Naive thymus-derived CD4-positive, alpha-beta T cell (primary cell): Measurements from ENCODE around the gene SLITRK1. TPM values are rescaled to one million over a fixed set of nuclear protein-coding genes. Genes with fewer than 3 reads are reported as not detected.

Source experiments
- ATAC-seq: fragments of 150-1000 bp; cut with Tn5 transposase; 2 replicates; pipeline ENCODE4 v1.10.0; 2021; ENCODE audit warnings: mild to moderate bottlenecking, moderate library complexity
- CTCF ChIA-PET: fragments of 350-600 bp; sonication (Branson Sonifier 250); formaldehyde crosslinking; loops from one replicate; lab custom pipeline; 2021; ENCODE audit warnings: antibody characterized with exemption; lab: Charles Lee
- POLR2A ChIA-PET: fragments of 350-600 bp; sonication (Branson Sonifier 250); formaldehyde crosslinking; loops from one replicate; lab custom pipeline; 2021; ENCODE audit warnings: antibody characterized with exemption, inconsistent platforms; lab: Charles Lee
- DNase-seq, 9 donors: peaks; one replicate each; pipeline versions ENCODE4 v3.0.0 to v3.0.0-alpha.2; 2020 to 2022; ENCODE audit warnings: mixed read lengths in 1 of 9
- H3K27ac ChIP-seq: one replicate; pipeline ENCODE4 v1.7.0; 2013; ENCODE audit warnings: mild to moderate bottlenecking, low read depth, low read length, moderate library complexity
- H3K27me3 ChIP-seq, 2 donors: one replicate each; pipeline ENCODE4 v1.7.0; 2013; ENCODE audit warnings: low read length in 2 of 2, mild to moderate bottlenecking in 2 of 2, moderate library complexity in 2 of 2; ENCODE audit not compliant: control insufficient read depth in 2 of 2, insufficient read depth in 2 of 2
- H3K36me3 ChIP-seq, 3 experiments: 1 replicate in 2 of 3; 2 replicates in 1 of 3; pipeline ENCODE4 v1.7.0; 2013; ENCODE audit warnings: low read length in 3 of 3, mild to moderate bottlenecking in 3 of 3, moderate library complexity in 1 of 3; ENCODE audit not compliant: insufficient read depth in 3 of 3, control insufficient read depth in 2 of 3
- H3K4me1 ChIP-seq, 2 donors: one replicate each; pipeline ENCODE4 v1.7.0; 2013; ENCODE audit warnings: low read length in 2 of 2, mild to moderate bottlenecking in 2 of 2, moderate library complexity in 1 of 2; ENCODE audit not compliant: control insufficient read depth in 2 of 2, insufficient read depth in 2 of 2
- H3K4me3 ChIP-seq: 2 replicates; pipeline ENCODE4 v1.7.0; 2013; ENCODE audit warnings: mild to moderate bottlenecking, low read length
- H3K9me3 ChIP-seq, 3 experiments: 1 replicate in 2 of 3; 2 replicates in 1 of 3; pipeline ENCODE4 v1.7.0; 2013; ENCODE audit warnings: low read length in 3 of 3; ENCODE audit not compliant: control insufficient read depth in 2 of 3
- H3K27ac Mint-ChIP-seq, 9 donors: one replicate each; pipeline ENCODE4 v1.8.0; 2020 to 2022; ENCODE audit warnings: mixed read lengths in 9 of 9, mild to moderate bottlenecking in 8 of 9, moderate library complexity in 5 of 9, inconsistent platforms in 2 of 9
- H3K27me3 Mint-ChIP-seq, 5 donors: one replicate each; pipeline ENCODE4 v1.8.0; 2021 to 2022; ENCODE audit warnings: mixed read lengths in 5 of 5, mild to moderate bottlenecking in 1 of 5
- H3K36me3 Mint-ChIP-seq, 5 donors: one replicate each; pipeline ENCODE4 v1.8.0; 2020 to 2022; ENCODE audit warnings: mixed read lengths in 5 of 5, mild to moderate bottlenecking in 3 of 5, inconsistent platforms in 1 of 5
- H3K4me1 Mint-ChIP-seq, 7 donors: one replicate each; pipeline ENCODE4 v1.8.0; 2020 to 2022; ENCODE audit warnings: mixed read lengths in 7 of 7, mild to moderate bottlenecking in 3 of 7, inconsistent platforms in 1 of 7
- H3K4me3 Mint-ChIP-seq, 10 donors: one replicate each; pipeline ENCODE4 v1.8.0; 2020 to 2022; ENCODE audit warnings: mild to moderate bottlenecking in 10 of 10, mixed read lengths in 10 of 10, moderate library complexity in 6 of 10, inconsistent platforms in 2 of 10
- H3K9me3 Mint-ChIP-seq, 11 donors: one replicate each; pipeline ENCODE4 v1.8.0; 2020 to 2022; ENCODE audit warnings: mixed read lengths in 11 of 11, mild to moderate bottlenecking in 4 of 11, inconsistent platforms in 1 of 11, moderate library complexity in 1 of 11
- intact Hi-C, 2 donors: fragments of 100-400 bp; cut with micrococcal nuclease; formaldehyde crosslinking; loops; one replicate each; pipeline ENCODE4 v1.15.1; 2023
- polyA plus RNA-seq, 2 donors: library from polyadenylated mRNA; unstranded; fragments of 300-500 nt; fragmentation: Illumina TruSeq; gene quantifications; one replicate each; pipeline ENCODE4 v1.2.3, GENCODE V29; 2021
- total RNA-seq, 6 experiments: library from RNA in 5 of 6; stranded (reverse) in 5 of 6; gene quantifications; 1 replicate in 5 of 6; 2 replicates in 1 of 6; pipeline ENCODE4 v1.2.3 and lab custom pipeline; 2021 to 2026

SLITRK1 gene
- total and polyA plus RNA-seq, 7 experiments from 2014 or later, result not detected

- CTCF ChIA-PET, result no interaction called here
- peak overlapping the region in 1 of 10 donors; percentile 2 for H3K4me3 Mint-ChIP-seq
Measured at GRCh38 chr13:83905641-83906040, 23.4 kb upstream of the SLITRK1 start.

GRCh38 chr13:83895994-83896580 is 13.8 kb upstream of the SLITRK1 start:
- Mint-ChIP-seq H3K27me3 (no peaks in the 10 kb centered on the region), H3K36me3 (no peaks in the 10 kb centered on the region), H3K4me3 (no peak overlapping the region), H3K27ac (no peak overlapping the region), H3K4me1 (no peaks in the 10 kb centered on the region), H3K9me3 (peaks cover 0 to 7% (median 0%) of the 10 kb centered on the region in 11 donors)
- ChIA-PET CTCF (no interaction called here), POLR2A (no interaction called here)
- ATAC-seq (no peak), DNase-seq (no peak)
- no peak overlapping the region for H3K4me3 ChIP-seq
- intact Hi-C loops, result no loop called here
- no peak overlapping the region for H3K27ac ChIP-seq
- H3K4me1 ChIP-seq, result no peaks in the 10 kb centered on the region
- no peaks in the 10 kb centered on the region for H3K9me3 ChIP-seq
- no peaks in the 10 kb centered on the region for H3K36me3 ChIP-seq
- H3K27me3 ChIP-seq, result no peaks in the 10 kb centered on the region

More at GRCh38 chr13:83905641-83906040, 23.4 kb upstream of the SLITRK1 start:
- Histone ChIP-seq H3K4me1 (no peaks in the 10 kb centered on the region), H3K27ac (no peak overlapping the region), H3K9me3 (no peaks in the 10 kb centered on the region), H3K27me3 (no peaks in the 10 kb centered on the region), H3K4me3 (no peak overlapping the region), H3K36me3 (no peaks in the 10 kb centered on the region)
- peaks cover 0 to 12% (median 3%) of the 10 kb centered on the region in 11 donors for H3K9me3 Mint-ChIP-seq
- POLR2A ChIA-PET, result no interaction called here
- no peak overlapping the region for H3K27ac Mint-ChIP-seq
- intact Hi-C loops, result no loop called here
- ATAC-seq, result no peak
- H3K4me1 Mint-ChIP-seq, result no peaks in the 10 kb centered on the region
- no peak for DNase-seq
- H3K27me3 Mint-ChIP-seq, result no peaks in the 10 kb centered on the region
- H3K36me3 Mint-ChIP-seq, result no peaks in the 10 kb centered on the region

GRCh38 chr13:83890358-83890757 is 8.1 kb upstream of the SLITRK1 start:
- no peaks in the 10 kb centered on the region for H3K4me1 ChIP-seq
- CTCF ChIA-PET, result no interaction called here
- DNase-seq, result no peak
- no peaks in the 10 kb centered on the region for H3K36me3 ChIP-seq
- no peak for ATAC-seq
- H3K4me3 Mint-ChIP-seq, result no peak overlapping the region
- intact Hi-C loops, result no loop called here
- H3K36me3 Mint-ChIP-seq, result no peaks in the 10 kb centered on the region
- POLR2A ChIA-PET, result no interaction called here
- H3K4me3 ChIP-seq, result no peak overlapping the region
- H3K27ac Mint-ChIP-seq, result no peak overlapping the region
- H3K27ac ChIP-seq, result no peak overlapping the region
- no peaks in the 10 kb centered on the region for H3K27me3 Mint-ChIP-seq
- H3K9me3 Mint-ChIP-seq, result peaks cover 0 to 2% (median 0%) of the 10 kb centered on the region in 11 donors
- H3K4me1 Mint-ChIP-seq, result no peaks in the 10 kb centered on the region
- no peaks in the 10 kb centered on the region for H3K9me3 ChIP-seq
- no peaks in the 10 kb centered on the region for H3K27me3 ChIP-seq

- DNase-seq, result no peak
- Histone ChIP-seq H3K36me3 (no peaks in the 10 kb centered on the region), H3K4me1 (no peaks in the 10 kb centered on the region), H3K27me3 (peaks cover 0 to 3% of the 10 kb centered on the region in 2 donors), H3K4me3 (no peak overlapping the region), H3K27ac (no peak overlapping the region), H3K9me3 (no peaks in the 10 kb centered on the region)
- Mint-ChIP-seq H3K4me1 (peaks cover 0 to 21% (median 0%) of the 10 kb centered on the region in 7 donors), H3K9me3 (peaks cover 0 to 35% (median 7%) of the 10 kb centered on the region in 11 donors), H3K4me3 (no peak overlapping the region), H3K27ac (no peak overlapping the region), H3K36me3 (peaks cover 0 to 8% (median 0%) of the 10 kb centered on the region in 5 donors), H3K27me3 (peaks cover 39 to 47% (median 43%) of the 10 kb centered on the region in 5 donors)
- ChIA-PET POLR2A (no interaction called here), CTCF (no interaction called here)
- intact Hi-C loops, result no loop called here
- no peak for ATAC-seq
Measured at GRCh38 chr13:83884141-83884540, 1.9 kb upstream of the SLITRK1 start.

- peaks cover 0 to 3% of the 10 kb centered on the region in 2 donors for H3K27me3 ChIP-seq
Measured at GRCh38 chr13:83883061-83883523, 818 bp upstream of the SLITRK1 start.

GRCh38 chr13:83882606-83882959 is 309 bp upstream of the SLITRK1 start:
- Mint-ChIP-seq H3K27ac (no peak overlapping the region), H3K4me3 (peak overlapping the region in 2 of 10 donors; percentile 13 to 37), H3K9me3 (peaks cover 0 to 36% (median 7%) of the 10 kb centered on the region in 11 donors), H3K4me1 (peaks cover 0 to 24% (median 0%) of the 10 kb centered on the region in 7 donors), H3K36me3 (peaks cover 0 to 8% (median 0%) of the 10 kb centered on the region in 5 donors), H3K27me3 (peaks cover 46 to 61% (median 54%) of the 10 kb centered on the region in 5 donors)
- H3K9me3 ChIP-seq, result no peaks in the 10 kb centered on the region
- ChIA-PET CTCF (no interaction called here), POLR2A (no interaction called here)
- no peak for DNase-seq
- no peak for ATAC-seq
- H3K4me1 ChIP-seq, result no peaks in the 10 kb centered on the region
- intact Hi-C loops, result no loop called here
- H3K36me3 ChIP-seq, result no peaks in the 10 kb centered on the region
- peaks cover 0 to 3% of the 10 kb centered on the region in 2 donors for H3K27me3 ChIP-seq
- no peak overlapping the region for H3K4me3 ChIP-seq
- no peak overlapping the region for H3K27ac ChIP-seq

More at GRCh38 chr13:83883061-83883523, 818 bp upstream of the SLITRK1 start:
- ChIA-PET CTCF (no interaction called here), POLR2A (no interaction called here)
- ATAC-seq (no peak), DNase-seq (no peak)
- Histone ChIP-seq H3K4me3 (no peak overlapping the region), H3K27ac (no peak overlapping the region), H3K4me1 (no peaks in the 10 kb centered on the region), H3K36me3 (no peaks in the 10 kb centered on the region), H3K9me3 (no peaks in the 10 kb centered on the region)
- peaks cover 46 to 58% (median 53%) of the 10 kb centered on the region in 5 donors for H3K27me3 Mint-ChIP-seq
- intact Hi-C loops, result no loop called here
- peaks cover 0 to 24% (median 0%) of the 10 kb centered on the region in 7 donors for H3K4me1 Mint-ChIP-seq
- H3K36me3 Mint-ChIP-seq, result peaks cover 0 to 8% (median 0%) of the 10 kb centered on the region in 5 donors
- no peak overlapping the region for H3K4me3 Mint-ChIP-seq
- H3K27ac Mint-ChIP-seq, result no peak overlapping the region
- H3K9me3 Mint-ChIP-seq, result peaks cover 0 to 36% (median 7%) of the 10 kb centered on the region in 11 donors
